Esophagus squamous epithelium (tissue), 5 donors: ENCODE results near the gene ADCY5. TPM values are rescaled to one million over a fixed set of nuclear protein-coding genes. Genes with fewer than 3 reads are reported as not detected.

Experiments used
- DNase-seq: peaks from one replicate; lab custom pipeline; 2025; lab: John Stamatoyannopoulos, UW
- H3K27ac ChIP-seq, 4 donors: fragments of 200-600 bp; sonication (generic); one replicate each; pipeline ENCODE4 v1.5.1; 2016 to 2019; ENCODE audit warnings: mild to moderate bottlenecking in 1 of 4
- H3K27me3 ChIP-seq, 4 donors: fragments of 200-600 bp; sonication (generic); 1 replicate in 3 of 4; 2 replicates in 1 of 4; pipeline versions ENCODE4 v1.5.1 to v1.6.0; 2017 to 2021; ENCODE audit warnings: antibody characterized with exemption in 1 of 4
- H3K36me3 ChIP-seq, 3 donors: fragments of 200-600 bp; sonication (generic); one replicate each; pipeline ENCODE4 v1.5.1; 2016 to 2019
- H3K4me1 ChIP-seq, 3 donors: fragments of 200-600 bp; sonication (generic); one replicate each; pipeline ENCODE4 v1.5.1; 2017 to 2019
- H3K4me3 ChIP-seq, 4 donors: fragments of 200-600 bp; sonication (generic); 1 replicate in 3 of 4; 2 replicates in 1 of 4; pipeline ENCODE4 v1.5.1; 2016 to 2019; ENCODE audit warnings: mild to moderate bottlenecking in 2 of 4, moderate library complexity in 1 of 4
- H3K9me3 ChIP-seq, 3 donors: fragments of 200-600 bp; sonication (generic); one replicate each; pipeline ENCODE4 v1.5.1; 2016 to 2019
- POLR2A ChIP-seq, 4 donors: fragments of 450-650 bp; IDR thresholded peaks; one replicate each; pipeline ENCODE4 v1.6.1; 2017; ENCODE audit warnings: antibody characterized with exemption in 4 of 4, mild to moderate bottlenecking in 4 of 4, moderate library complexity in 3 of 4
- WGBS, 2 donors: methylation state at CpG; one replicate each; pipeline ENCODE4 v1.1.5; 2018; 5-methylcytosine and 5-hydroxymethylcytosine counted together
- intact Hi-C: fragments of 100-400 bp; cut with DNase I; formaldehyde crosslinking; loops from one replicate; pipeline ENCODE4 v1.15.0; 2022
- total RNA-seq, 4 donors: library from RNA; depleted of rRNA; stranded (reverse); fragments of >200 nt; gene quantifications; one replicate each; pipeline ENCODE4 v1.1.0, GENCODE V29; 2016
- TF ChIP-seq, protein P1 (sequence below), 6 experiments: fragments of 450-650 bp in 4 of 6; fragments of 200-600 bp in 2 of 6; sonication (generic) in 2 of 6; IDR thresholded peaks; one replicate each; pipeline ENCODE4 v1.5.1; 2016 to 2019; ENCODE audit warnings: antibody characterized with exemption in 6 of 6, mild to moderate bottlenecking in 4 of 6, moderate library complexity in 4 of 6
- donor health status: DM: yes; HTN: yes; CAD: no.

Gene ADCY5
- total RNA-seq, 4 donors from 2014 or later = 0.72 to 17.4 (median 5.3) TPM

DNA sequence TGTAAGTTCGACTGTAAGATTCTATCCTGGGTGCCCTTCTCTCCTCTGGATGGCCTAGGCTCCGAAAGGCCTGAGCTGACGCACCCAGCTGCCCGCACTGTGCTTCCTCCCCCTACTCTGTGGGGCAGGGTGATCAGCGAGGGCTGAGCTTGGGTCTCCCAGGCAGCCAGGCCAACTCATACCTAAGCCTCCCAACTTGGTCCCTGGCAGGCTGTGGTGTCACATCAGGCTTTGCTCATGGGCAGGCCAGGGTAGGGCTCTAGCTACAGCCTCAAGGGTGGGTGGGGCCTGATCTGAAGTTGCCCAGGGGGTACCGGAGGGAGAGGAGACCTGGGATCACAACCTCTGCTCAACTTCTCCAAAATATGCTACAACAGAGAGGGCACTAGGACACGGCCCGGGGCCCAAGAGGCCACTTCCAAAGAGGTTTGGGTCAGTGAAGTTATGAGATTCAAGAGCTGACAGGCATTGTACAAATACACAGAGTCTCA is 123.1 kb downstream of the ADCY5 start:
- intact Hi-C loops = loop anchor here (10.0 kb wide), 1 partner anchor 229 kb away; no protein-coding TSS in a partner anchor
- H3K27me3 ChIP-seq = peaks cover 0 to 10% (median 0%) of the 10 kb centered on the region in 4 donors
- WGBS, 2 donors = 86 to 90% methylated on average over 2 to 5 of the region's 8 CpGs
- H3K4me3 ChIP-seq = no peak overlapping the region
- H3K27ac ChIP-seq = no peak overlapping the region
- DNase-seq = no peak
- peaks cover 0 to 19% (median 10%) of the 10 kb centered on the region in 3 donors for H3K4me1 ChIP-seq
- H3K36me3 ChIP-seq = no peaks in the 10 kb centered on the region
- H3K9me3 ChIP-seq = no peaks in the 10 kb centered on the region
- TF ChIP-seq POLR2A (IDR thresholded peaks at IDR 0.05) = no peak

DNA sequence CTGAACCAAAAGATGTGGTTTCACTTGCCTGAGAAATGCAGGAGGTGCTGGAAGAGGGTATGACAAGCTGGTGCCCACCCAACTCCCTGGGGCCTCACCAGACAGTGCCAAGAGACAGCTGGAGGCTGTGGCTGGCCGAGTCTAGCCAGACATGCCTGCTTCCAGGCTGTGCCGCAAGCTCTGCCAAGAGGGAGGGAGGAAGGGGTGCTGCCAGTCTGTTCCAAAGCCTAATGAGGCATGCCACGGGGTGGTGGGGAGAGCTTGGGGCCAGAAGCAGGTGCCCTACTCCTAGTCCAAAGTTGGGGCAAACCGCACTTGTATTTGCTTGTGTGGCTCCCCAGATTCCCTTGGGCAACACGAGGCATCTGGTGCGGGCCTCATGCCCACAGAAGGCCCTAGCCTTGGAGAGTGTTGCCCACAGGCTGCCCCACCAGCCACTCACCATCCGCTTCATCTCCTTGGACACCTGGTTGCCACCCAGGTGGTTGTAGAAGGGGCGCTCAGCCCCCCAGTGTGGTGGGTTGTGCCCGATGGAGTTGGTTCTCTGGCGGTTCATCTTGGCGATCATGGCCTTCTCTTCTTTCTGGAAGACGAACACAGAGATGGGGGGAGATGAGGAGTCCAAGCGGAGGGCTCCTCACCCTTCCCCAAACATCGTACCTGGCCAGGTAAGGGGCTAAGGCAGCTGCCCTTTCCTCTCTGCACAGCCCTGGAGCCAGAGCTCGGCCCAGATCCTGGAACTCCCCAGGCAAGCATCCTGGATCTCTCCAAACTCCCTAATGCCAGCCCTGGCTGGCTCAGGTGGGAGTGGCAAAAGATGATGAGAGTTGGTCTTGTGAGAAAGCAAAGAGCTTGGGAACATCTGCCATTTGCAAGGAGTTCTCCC is 123.8 kb downstream of the ADCY5 start:
- DNase-seq = no peak
- H3K9me3 ChIP-seq = no peaks in the 10 kb centered on the region
- peak overlapping the region in 1 of 4 donors; percentile 21 for H3K27ac ChIP-seq
- H3K27me3 ChIP-seq = peaks cover 0 to 10% (median 0%) of the 10 kb centered on the region in 4 donors
- peaks cover 0 to 12% (median 6%) of the 10 kb centered on the region in 3 donors for H3K4me1 ChIP-seq
- no peak overlapping the region for H3K4me3 ChIP-seq
- H3K36me3 ChIP-seq = no peaks in the 10 kb centered on the region
- intact Hi-C loops = loop anchor here (10.0 kb wide), 1 partner anchor 230 kb away; no protein-coding TSS in a partner anchor
- 86% methylated on average over 6 of the region's 15 CpGs; no CpG with 5 or more reads in 1 of the 2 donors for WGBS, 2 donors
- TF ChIP-seq, protein P1, sequence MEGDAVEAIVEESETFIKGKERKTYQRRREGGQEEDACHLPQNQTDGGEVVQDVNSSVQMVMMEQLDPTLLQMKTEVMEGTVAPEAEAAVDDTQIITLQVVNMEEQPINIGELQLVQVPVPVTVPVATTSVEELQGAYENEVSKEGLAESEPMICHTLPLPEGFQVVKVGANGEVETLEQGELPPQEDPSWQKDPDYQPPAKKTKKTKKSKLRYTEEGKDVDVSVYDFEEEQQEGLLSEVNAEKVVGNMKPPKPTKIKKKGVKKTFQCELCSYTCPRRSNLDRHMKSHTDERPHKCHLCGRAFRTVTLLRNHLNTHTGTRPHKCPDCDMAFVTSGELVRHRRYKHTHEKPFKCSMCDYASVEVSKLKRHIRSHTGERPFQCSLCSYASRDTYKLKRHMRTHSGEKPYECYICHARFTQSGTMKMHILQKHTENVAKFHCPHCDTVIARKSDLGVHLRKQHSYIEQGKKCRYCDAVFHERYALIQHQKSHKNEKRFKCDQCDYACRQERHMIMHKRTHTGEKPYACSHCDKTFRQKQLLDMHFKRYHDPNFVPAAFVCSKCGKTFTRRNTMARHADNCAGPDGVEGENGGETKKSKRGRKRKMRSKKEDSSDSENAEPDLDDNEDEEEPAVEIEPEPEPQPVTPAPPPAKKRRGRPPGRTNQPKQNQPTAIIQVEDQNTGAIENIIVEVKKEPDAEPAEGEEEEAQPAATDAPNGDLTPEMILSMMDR (IDR thresholded peaks at IDR 0.05) = no peak
- no peak for TF ChIP-seq POLR2A (IDR thresholded peaks at IDR 0.05)

DNA sequence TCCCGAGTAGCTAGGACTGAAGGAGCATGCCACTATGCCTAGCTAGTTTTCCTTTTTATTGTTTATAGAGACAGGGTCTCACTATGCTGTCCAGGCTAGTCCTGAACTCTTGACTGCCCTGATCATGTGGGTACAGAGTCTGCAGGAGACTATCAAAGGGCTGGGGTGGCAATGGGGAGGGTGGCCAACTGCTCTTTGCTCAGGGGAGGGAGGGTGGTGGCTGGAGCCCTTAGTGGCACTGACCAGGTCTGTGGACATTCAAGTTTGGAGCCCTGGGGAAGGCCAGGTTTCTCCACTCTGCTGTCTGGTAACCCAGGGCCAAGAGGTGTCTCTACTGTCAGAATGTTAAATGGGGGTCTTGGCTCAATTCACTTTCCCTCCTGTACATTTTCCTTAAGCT is 125.1 kb downstream of the ADCY5 start:
- H3K27ac ChIP-seq = no peak overlapping the region
- WGBS, 2 donors = 78 to 82% methylated on average over 1 of the region's 1 CpG
- intact Hi-C loops = loop anchor here (10.0 kb wide), 1 partner anchor 231 kb away; no protein-coding TSS in a partner anchor
- H3K4me3 ChIP-seq = no peak overlapping the region
- no peak for DNase-seq
- no peaks in the 10 kb centered on the region for H3K4me1 ChIP-seq
- H3K27me3 ChIP-seq = peaks cover 0 to 10% (median 0%) of the 10 kb centered on the region in 4 donors
- no peaks in the 10 kb centered on the region for H3K36me3 ChIP-seq
- no peaks in the 10 kb centered on the region for H3K9me3 ChIP-seq
- TF ChIP-seq POLR2A (IDR thresholded peaks at IDR 0.05) = no peak
- TF ChIP-seq, protein P1 (IDR thresholded peaks at IDR 0.05) = no peak

GRCh38 chr3:123322866-123323265 is 126.0 kb downstream of the ADCY5 start:
- Histone ChIP-seq H3K27ac (no peak overlapping the region), H3K4me3 (no peak overlapping the region), H3K9me3 (no peaks in the 10 kb centered on the region), H3K4me1 (no peaks in the 10 kb centered on the region), H3K27me3 (peaks cover 0 to 10% (median 0%) of the 10 kb centered on the region in 4 donors), H3K36me3 (no peaks in the 10 kb centered on the region)
- DNase-seq = no peak
- intact Hi-C loops = loop anchor here (10.0 kb wide), 1 partner anchor 232 kb away; no protein-coding TSS in a partner anchor
- no peak for TF ChIP-seq POLR2A (IDR thresholded peaks at IDR 0.05)
- TF ChIP-seq, protein P1 (IDR thresholded peaks at IDR 0.05) = no peak
- 73 to 88% methylated on average over 4 to 9 of the region's 11 CpGs for WGBS, 2 donors

DNA sequence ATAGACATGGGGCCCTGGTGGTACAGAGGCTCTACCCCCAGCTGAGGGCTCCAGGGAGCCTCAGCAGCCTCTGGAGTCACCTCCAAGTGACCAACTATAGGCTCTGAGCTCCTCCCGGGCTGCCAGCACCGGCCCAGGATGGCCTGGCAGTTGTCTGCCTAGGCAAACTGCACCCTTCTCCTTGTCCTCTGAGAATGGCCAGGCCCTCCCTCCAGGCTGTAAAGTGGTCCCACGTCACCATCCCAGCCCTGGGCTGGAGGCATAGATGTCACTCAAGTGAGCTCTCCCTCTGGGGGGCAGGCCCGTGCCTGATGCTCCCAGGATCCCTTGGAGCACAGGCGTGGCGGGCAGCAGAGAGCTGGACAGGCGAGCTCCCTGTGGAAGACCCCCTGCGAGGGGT is 127.1 kb downstream of the ADCY5 start:
- Histone ChIP-seq H3K4me1 (no peaks in the 10 kb centered on the region), H3K27me3 (peaks cover 0 to 10% (median 0%) of the 10 kb centered on the region in 4 donors), H3K9me3 (no peaks in the 10 kb centered on the region), H3K27ac (no peak overlapping the region), H3K36me3 (no peaks in the 10 kb centered on the region), H3K4me3 (no peak overlapping the region)
- WGBS, 2 donors = 40 to 71% methylated on average over 2 of the region's 8 CpGs
- DNase-seq = no peak
- TF ChIP-seq, protein P1 (IDR thresholded peaks at IDR 0.05) = no peak
- TF ChIP-seq POLR2A (IDR thresholded peaks at IDR 0.05) = no peak
- intact Hi-C loops = loop anchor here (10.0 kb wide), 1 partner anchor 233 kb away; no protein-coding TSS in a partner anchor
